A549 (cell line): ENCODE results near the gene CD209. TPM values are rescaled to one million over a fixed set of nuclear protein-coding genes. Genes with fewer than 3 reads are reported as not detected.

Source experiments
- ATAC-seq, 2 experiments: fragments of 200-7000 bp in 1 of 2; fragments of >200 bp in 1 of 2; cut with Nextera tagmentation in 1 of 2; cut with Tn5 transposase in 1 of 2; 3 replicates each; pipeline versions ENCODE4 v1.8.0 to v1.9.1; 2018 to 2020; ENCODE audit warnings: mild to moderate bottlenecking in 1 of 2, moderate library complexity in 1 of 2
- CTCF ChIA-PET: fragments of 300-600 bp; sonication (Branson Sonifier 250); formaldehyde crosslinking; extraction: SDS; loops from one replicate; lab custom pipeline; 2021; ENCODE audit warnings: antibody characterized with exemption, inconsistent platforms; lab: Yijun Ruan, JAX
- POLR2A ChIA-PET: fragments of 350-600 bp; formaldehyde crosslinking; extraction: SDS; loops from one replicate; lab custom pipeline; 2021; ENCODE audit warnings: antibody characterized with exemption, inconsistent platforms; lab: Yijun Ruan, JAX
- DNase-seq, 2 experiments: peaks; one replicate each; pipeline versions ENCODE4 v3.0.0 to v3.0.0-alpha.2; 2011 to 2016; ENCODE audit warnings: low read depth in 1 of 2, low spot score in 1 of 2
- FAIRE-seq: peaks from 2 replicates; lab custom pipeline; 2011; peaks lifted over from hg19 to GRCh38; lab: Jason Lieb, UNC
- H3K27ac ChIP-seq, 2 experiments: fragments of >200 bp; sonication (Bioruptor Twin); formaldehyde crosslinking; 3 replicates each; pipeline ENCODE4 v1.5.1; 2016 to 2017
- H3K4me1 ChIP-seq: fragments of >200 bp; sonication (Bioruptor Twin); formaldehyde crosslinking; 3 replicates; pipeline ENCODE4 v1.6.1; 2016
- H3K4me2 ChIP-seq: fragments of >200 bp; sonication (Bioruptor Twin); formaldehyde crosslinking; 3 replicates; pipeline ENCODE4 v1.6.1; 2016
- H3K4me3 ChIP-seq: fragments of >200 bp; sonication (Bioruptor Twin); formaldehyde crosslinking; 3 replicates; pipeline ENCODE4 v1.5.1; 2016
- H3K9me3 ChIP-seq: fragments of >200 bp; sonication (Bioruptor Twin); formaldehyde crosslinking; 3 replicates; pipeline ENCODE4 v1.6.1; 2016
- BHLHE40 ChIP-seq: IDR thresholded peaks from 2 replicates; pipeline ENCODE4 v1.6.1; 2012; ENCODE audit warnings: low read depth, low read length, inconsistent platforms
- CBX2 ChIP-seq: fragments of 200-600 bp; sonication (generic); IDR thresholded peaks from 2 replicates; pipeline ENCODE4 v1.6.1; 2016; ENCODE audit warnings: low read depth, mild to moderate bottlenecking, borderline replicate concordance
- EHF ChIP-seq: fragments of 250-450 bp; sonication (Bioruptor Pico); IDR thresholded peaks from 2 replicates; pipeline ENCODE4 v1.5.0; 2020; ENCODE audit warnings: mild to moderate bottlenecking
- FOXS1 ChIP-seq: fragments of 250-450 bp; sonication (Bioruptor Pico); IDR thresholded peaks from 2 replicates; pipeline ENCODE4 v1.5.0; 2020; ENCODE audit warnings: mild to moderate bottlenecking, moderate library complexity
- HEYL ChIP-seq: fragments of 250-450 bp; sonication (Bioruptor Pico); IDR thresholded peaks from 2 replicates; pipeline ENCODE4 v1.8.0; 2021; ENCODE audit warnings: mild to moderate bottlenecking, moderate library complexity
- HOXB13 ChIP-seq: fragments of 250-450 bp; sonication (Bioruptor Pico); IDR thresholded peaks from 2 replicates; pipeline ENCODE4 v1.5.0; 2020; ENCODE audit warnings: low read depth, mild to moderate bottlenecking, moderate library complexity
- JUN ChIP-seq, 2 experiments: fragments of >200 bp; sonication (Bioruptor Twin); formaldehyde crosslinking; IDR thresholded peaks; 2 replicates in 1 of 2; 3 replicates in 1 of 2; pipeline ENCODE4 v1.6.1; 2016 to 2017
- JUNB ChIP-seq: fragments of >200 bp; sonication (Bioruptor Twin); formaldehyde crosslinking; IDR thresholded peaks from 2 replicates; pipeline ENCODE4 v1.6.1; 2016
- KDM5A ChIP-seq: fragments of 200-600 bp; sonication (generic); IDR thresholded peaks from 2 replicates; pipeline ENCODE4 v1.6.1; 2016; ENCODE audit warnings: antibody characterized with exemption, mild to moderate bottlenecking
- MAZ ChIP-seq: fragments of 150-350 bp; IDR thresholded peaks from 2 replicates; pipeline ENCODE4 v1.6.1; 2014; ENCODE audit warnings: antibody characterized with exemption, low read depth, low read length, borderline replicate concordance
- NFE2L2 ChIP-seq: fragments of 150-350 bp; conservative IDR thresholded peaks from 2 replicates; pipeline ENCODE4 v1.6.1; 2014; ENCODE audit warnings: low read length
- NR3C1 ChIP-seq: fragments of >200 bp; sonication (Bioruptor Twin); formaldehyde crosslinking; IDR thresholded peaks from 3 replicates; pipeline ENCODE4 v1.6.1; 2017
- PHF8 ChIP-seq: fragments of 200-600 bp; sonication (generic); IDR thresholded peaks from 2 replicates; pipeline ENCODE4 v1.6.1; 2016; ENCODE audit warnings: low read depth, mild to moderate bottlenecking, antibody characterized with exemption, moderate library complexity, borderline replicate concordance
- RARB ChIP-seq: fragments of 250-450 bp; sonication (Bioruptor Pico); IDR thresholded peaks from 2 replicates; pipeline ENCODE4 v1.8.0; 2021; ENCODE audit warnings: mild to moderate bottlenecking, moderate library complexity
- RFX5 ChIP-seq: fragments of 450-650 bp; IDR thresholded peaks from 2 replicates; pipeline ENCODE4 v1.7.1; 2014; ENCODE audit warnings: antibody characterized with exemption, mild to moderate bottlenecking, moderate library complexity
- RNF2 ChIP-seq: fragments of 200-600 bp; sonication (generic); IDR thresholded peaks from 2 replicates; pipeline ENCODE4 v1.6.1; 2016; ENCODE audit warnings: low read depth, mild to moderate bottlenecking, antibody characterized with exemption, moderate library complexity, borderline replicate concordance
- SREBF2 ChIP-seq: fragments of 450-650 bp; IDR thresholded peaks from 2 replicates; pipeline ENCODE4 v1.6.1; 2014; ENCODE audit warnings: mild to moderate bottlenecking, moderate library complexity
- ZC3H11A ChIP-seq: fragments of 450-650 bp; IDR thresholded peaks from 2 replicates; pipeline ENCODE4 v1.6.1; 2014; ENCODE audit warnings: antibody characterized with exemption, mild to moderate bottlenecking
- WGBS: methylation state at CpG from one replicate; pipeline ENCODE4 v1.1.6; 2017; ENCODE audit errors: missing lambda C conversion rate; 5-methylcytosine and 5-hydroxymethylcytosine counted together
- polyA plus RNA-seq, 4 experiments: library from polyadenylated mRNA; depleted of rRNA in 3 of 4; stranded (reverse); fragments of >200 nt; fragmentation: RNase III in 1 of 4; extraction: RNeasy Plus Mini Kit Qiagen cat#74134 plus additional on column Dnase treatment in 1 of 4; gene quantifications; 2 replicates in 3 of 4; 3 replicates in 1 of 4; pipeline ENCODE4 v1.2.3, GENCODE V29; 2011 to 2017
- TF ChIP-seq, protein P1 (sequence below): IDR thresholded peaks from 2 replicates; pipeline ENCODE4 v1.6.1; 2012; ENCODE audit warnings: low read depth, borderline replicate concordance
- TF ChIP-seq, protein P2 (sequence below): fragments of 200-600 bp; sonication (generic); IDR thresholded peaks from 2 replicates; pipeline ENCODE4 v1.6.1; 2016; ENCODE audit warnings: antibody characterized with exemption, mild to moderate bottlenecking, moderate library complexity
- TF ChIP-seq, protein P3 (sequence below): fragments of 150-350 bp; IDR thresholded peaks from 2 replicates; pipeline ENCODE4 v1.6.1; 2014; ENCODE audit warnings: low read depth, mild to moderate bottlenecking, low read length
- TF ChIP-seq, protein P4 (sequence below): fragments of 250-450 bp; sonication (Bioruptor Pico); IDR thresholded peaks from 2 replicates; pipeline ENCODE4 v1.5.0; 2020; ENCODE audit warnings: low read depth, mild to moderate bottlenecking, moderate library complexity
- TF ChIP-seq, protein P5 (sequence below): fragments of 450-650 bp; IDR thresholded peaks from 2 replicates; pipeline ENCODE4 v1.6.1; 2014; ENCODE audit warnings: antibody characterized with exemption
- TF ChIP-seq, protein P6 (sequence below): fragments of 250-450 bp; sonication (Bioruptor Pico); IDR thresholded peaks from 2 replicates; pipeline ENCODE4 v1.5.0; 2021; ENCODE audit warnings: mild to moderate bottlenecking, moderate library complexity, borderline replicate concordance
- TF ChIP-seq, protein P7 (sequence below): fragments of >200 bp; sonication (Bioruptor Twin); formaldehyde crosslinking; IDR thresholded peaks from 3 replicates; pipeline ENCODE4 v1.6.1; 2016

The CD209 gene
- polyA plus RNA-seq, 2 of the 4 experiments (the other 2 are of a cell fraction): not detected

DNA sequence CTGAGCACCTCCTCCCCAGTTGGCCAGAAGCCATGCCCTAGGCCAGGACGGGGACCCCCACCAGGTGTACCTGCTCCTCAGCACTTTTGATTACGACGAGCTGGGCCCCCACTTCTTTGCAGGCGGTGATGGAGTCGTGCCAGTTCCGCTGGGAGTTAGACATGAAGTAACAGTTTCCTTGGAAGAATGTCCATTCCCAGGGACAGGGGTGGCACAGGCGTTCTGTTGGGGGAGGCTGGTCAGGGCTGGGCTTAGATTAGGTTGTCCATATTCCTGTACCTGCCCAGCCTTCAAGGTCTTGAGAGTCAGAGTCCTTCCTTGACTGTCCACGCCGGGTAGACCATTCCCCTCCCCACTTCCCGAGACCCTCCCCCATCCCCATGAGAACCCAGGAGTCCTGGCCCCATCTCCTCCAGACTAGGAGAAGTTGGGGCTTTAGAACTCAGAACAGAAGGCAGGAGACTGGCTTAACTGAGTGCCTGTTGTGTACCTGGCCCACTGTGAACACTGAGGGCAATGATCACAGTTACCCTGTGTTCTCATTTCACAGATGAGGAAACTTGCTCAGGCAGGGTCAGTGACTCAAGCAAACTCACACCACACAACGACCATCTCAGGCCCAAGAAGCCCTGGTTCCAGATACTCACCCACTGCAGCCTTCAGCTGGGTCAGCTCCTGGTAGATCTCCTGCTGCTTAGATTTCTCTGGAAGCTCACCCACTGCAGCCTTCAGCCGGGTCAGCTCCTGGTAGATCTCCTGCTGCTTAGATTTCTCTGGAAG, 2.3 kb downstream of the CD209 start:
- no peak for DNase-seq
- no peak for FAIRE-seq
- H3K27ac ChIP-seq: no peak overlapping the region
- no peak overlapping the region for H3K4me3 ChIP-seq
- ChIA-PET CTCF (interaction anchor here (0.8 kb wide), 1 partner anchor 64 kb away, joined by 3 read pairs; the partner anchor contains the start of gene TRAPPC5), POLR2A (no interaction called here)
- 7% methylated on average over 3 of the region's 12 CpGs for WGBS
- no peak for ATAC-seq
- no peaks in the 10 kb centered on the region for H3K9me3 ChIP-seq
- no peak overlapping the region for H3K4me2 ChIP-seq
- no peaks in the 10 kb centered on the region for H3K4me1 ChIP-seq
- TF ChIP-seq, protein P1, sequence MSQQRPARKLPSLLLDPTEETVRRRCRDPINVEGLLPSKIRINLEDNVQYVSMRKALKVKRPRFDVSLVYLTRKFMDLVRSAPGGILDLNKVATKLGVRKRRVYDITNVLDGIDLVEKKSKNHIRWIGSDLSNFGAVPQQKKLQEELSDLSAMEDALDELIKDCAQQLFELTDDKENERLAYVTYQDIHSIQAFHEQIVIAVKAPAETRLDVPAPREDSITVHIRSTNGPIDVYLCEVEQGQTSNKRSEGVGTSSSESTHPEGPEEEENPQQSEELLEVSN: no peak
- no peak for TF ChIP-seq HEYL (CRISPR knock-in tag)
- TF ChIP-seq NR3C1: no peak
- TF ChIP-seq FOXS1 (CRISPR knock-in tag): no peak
- no peak for TF ChIP-seq RNF2
- no peak for TF ChIP-seq JUN (IDR thresholded peaks at IDR 0.05)
- TF ChIP-seq, protein P2, sequence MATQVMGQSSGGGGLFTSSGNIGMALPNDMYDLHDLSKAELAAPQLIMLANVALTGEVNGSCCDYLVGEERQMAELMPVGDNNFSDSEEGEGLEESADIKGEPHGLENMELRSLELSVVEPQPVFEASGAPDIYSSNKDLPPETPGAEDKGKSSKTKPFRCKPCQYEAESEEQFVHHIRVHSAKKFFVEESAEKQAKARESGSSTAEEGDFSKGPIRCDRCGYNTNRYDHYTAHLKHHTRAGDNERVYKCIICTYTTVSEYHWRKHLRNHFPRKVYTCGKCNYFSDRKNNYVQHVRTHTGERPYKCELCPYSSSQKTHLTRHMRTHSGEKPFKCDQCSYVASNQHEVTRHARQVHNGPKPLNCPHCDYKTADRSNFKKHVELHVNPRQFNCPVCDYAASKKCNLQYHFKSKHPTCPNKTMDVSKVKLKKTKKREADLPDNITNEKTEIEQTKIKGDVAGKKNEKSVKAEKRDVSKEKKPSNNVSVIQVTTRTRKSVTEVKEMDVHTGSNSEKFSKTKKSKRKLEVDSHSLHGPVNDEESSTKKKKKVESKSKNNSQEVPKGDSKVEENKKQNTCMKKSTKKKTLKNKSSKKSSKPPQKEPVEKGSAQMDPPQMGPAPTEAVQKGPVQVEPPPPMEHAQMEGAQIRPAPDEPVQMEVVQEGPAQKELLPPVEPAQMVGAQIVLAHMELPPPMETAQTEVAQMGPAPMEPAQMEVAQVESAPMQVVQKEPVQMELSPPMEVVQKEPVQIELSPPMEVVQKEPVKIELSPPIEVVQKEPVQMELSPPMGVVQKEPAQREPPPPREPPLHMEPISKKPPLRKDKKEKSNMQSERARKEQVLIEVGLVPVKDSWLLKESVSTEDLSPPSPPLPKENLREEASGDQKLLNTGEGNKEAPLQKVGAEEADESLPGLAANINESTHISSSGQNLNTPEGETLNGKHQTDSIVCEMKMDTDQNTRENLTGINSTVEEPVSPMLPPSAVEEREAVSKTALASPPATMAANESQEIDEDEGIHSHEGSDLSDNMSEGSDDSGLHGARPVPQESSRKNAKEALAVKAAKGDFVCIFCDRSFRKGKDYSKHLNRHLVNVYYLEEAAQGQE: no peak
- TF ChIP-seq, protein P3, sequence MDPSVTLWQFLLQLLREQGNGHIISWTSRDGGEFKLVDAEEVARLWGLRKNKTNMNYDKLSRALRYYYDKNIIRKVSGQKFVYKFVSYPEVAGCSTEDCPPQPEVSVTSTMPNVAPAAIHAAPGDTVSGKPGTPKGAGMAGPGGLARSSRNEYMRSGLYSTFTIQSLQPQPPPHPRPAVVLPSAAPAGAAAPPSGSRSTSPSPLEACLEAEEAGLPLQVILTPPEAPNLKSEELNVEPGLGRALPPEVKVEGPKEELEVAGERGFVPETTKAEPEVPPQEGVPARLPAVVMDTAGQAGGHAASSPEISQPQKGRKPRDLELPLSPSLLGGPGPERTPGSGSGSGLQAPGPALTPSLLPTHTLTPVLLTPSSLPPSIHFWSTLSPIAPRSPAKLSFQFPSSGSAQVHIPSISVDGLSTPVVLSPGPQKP: no peak
- TF ChIP-seq RFX5: no peak
- no peak for TF ChIP-seq ZC3H11A
- TF ChIP-seq, protein P4, sequence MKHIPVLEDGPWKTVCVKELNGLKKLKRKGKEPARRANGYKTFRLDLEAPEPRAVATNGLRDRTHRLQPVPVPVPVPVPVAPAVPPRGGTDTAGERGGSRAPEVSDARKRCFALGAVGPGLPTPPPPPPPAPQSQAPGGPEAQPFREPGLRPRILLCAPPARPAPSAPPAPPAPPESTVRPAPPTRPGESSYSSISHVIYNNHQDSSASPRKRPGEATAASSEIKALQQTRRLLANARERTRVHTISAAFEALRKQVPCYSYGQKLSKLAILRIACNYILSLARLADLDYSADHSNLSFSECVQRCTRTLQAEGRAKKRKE (CRISPR knock-in tag): no peak
- TF ChIP-seq JUNB: no peak

DNA sequence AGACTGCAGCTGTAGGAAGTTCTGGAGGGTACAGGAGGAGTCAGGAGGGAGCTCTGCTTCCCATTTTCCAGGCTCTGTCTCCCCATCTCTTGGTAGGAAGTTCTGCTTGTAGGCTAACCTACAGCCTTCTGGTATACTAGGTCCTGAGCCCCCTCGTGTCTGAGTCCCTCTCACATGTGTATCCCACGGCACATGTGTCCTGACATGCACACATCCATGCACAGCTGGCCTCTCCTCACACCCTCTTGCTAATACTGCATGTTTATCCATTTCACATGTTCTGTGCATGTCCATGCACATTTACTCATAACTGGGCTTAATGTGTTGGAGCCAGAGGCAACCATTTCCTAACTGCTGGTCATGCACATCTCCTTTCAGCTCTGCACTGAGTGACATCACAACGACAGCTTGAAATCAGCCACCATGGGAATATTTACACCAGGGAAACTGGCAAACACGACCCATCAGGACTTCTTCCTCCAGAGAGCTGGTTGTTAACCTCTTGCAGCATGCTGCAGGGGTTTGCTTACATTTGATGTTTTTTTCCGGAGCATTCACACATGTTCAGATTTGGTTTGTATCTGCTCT, 3.0 kb downstream of the CD209 start:
- CTCF ChIA-PET: interaction anchor here (0.6 to 0.8 kb wide), 2 partner anchors 13 to 63 kb away, joined by 3 read pairs; partner anchors contain the start of gene TRAPPC5

More for the DNA sequence above, 3.0 kb downstream of the CD209 start:
- no peak for FAIRE-seq
- Histone ChIP-seq H3K4me2 (no peak overlapping the region), H3K4me1 (no peaks in the 10 kb centered on the region), H3K27ac (no peak overlapping the region), H3K4me3 (no peak overlapping the region), H3K9me3 (no peaks in the 10 kb centered on the region)
- no peak for ATAC-seq
- POLR2A ChIA-PET: no interaction called here
- WGBS: 20% methylated on average over 5 of the region's 5 CpGs
- TF ChIP-seq SREBF2: no peak
- TF ChIP-seq MAZ: no peak
- TF ChIP-seq NFE2L2: no peak
- no peak for TF ChIP-seq BHLHE40
- TF ChIP-seq ZC3H11A: no peak
- no peak for TF ChIP-seq KDM5A
- TF ChIP-seq RARB (CRISPR knock-in tag): no peak
- no peak for TF ChIP-seq EHF (CRISPR knock-in tag)
- no peak for TF ChIP-seq CBX2
- TF ChIP-seq, protein P5, sequence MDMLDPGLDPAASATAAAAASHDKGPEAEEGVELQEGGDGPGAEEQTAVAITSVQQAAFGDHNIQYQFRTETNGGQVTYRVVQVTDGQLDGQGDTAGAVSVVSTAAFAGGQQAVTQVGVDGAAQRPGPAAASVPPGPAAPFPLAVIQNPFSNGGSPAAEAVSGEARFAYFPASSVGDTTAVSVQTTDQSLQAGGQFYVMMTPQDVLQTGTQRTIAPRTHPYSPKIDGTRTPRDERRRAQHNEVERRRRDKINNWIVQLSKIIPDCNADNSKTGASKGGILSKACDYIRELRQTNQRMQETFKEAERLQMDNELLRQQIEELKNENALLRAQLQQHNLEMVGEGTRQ: no peak
- no peak for TF ChIP-seq PHF8
- TF ChIP-seq HOXB13 (CRISPR knock-in tag): no peak
- TF ChIP-seq, protein P6, sequence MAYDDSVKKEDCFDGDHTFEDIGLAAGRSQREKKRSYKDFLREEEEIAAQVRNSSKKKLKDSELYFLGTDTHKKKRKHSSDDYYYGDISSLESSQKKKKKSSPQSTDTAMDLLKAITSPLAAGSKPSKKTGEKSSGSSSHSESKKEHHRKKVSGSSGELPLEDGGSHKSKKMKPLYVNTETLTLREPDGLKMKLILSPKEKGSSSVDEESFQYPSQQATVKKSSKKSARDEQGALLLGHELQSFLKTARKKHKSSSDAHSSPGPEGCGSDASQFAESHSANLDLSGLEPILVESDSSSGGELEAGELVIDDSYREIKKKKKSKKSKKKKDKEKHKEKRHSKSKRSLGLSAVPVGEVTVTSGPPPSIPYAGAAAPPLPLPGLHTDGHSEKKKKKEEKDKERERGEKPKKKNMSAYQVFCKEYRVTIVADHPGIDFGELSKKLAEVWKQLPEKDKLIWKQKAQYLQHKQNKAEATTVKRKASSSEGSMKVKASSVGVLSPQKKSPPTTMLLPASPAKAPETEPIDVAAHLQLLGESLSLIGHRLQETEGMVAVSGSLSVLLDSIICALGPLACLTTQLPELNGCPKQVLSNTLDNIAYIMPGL: no peak
- TF ChIP-seq, protein P7, sequence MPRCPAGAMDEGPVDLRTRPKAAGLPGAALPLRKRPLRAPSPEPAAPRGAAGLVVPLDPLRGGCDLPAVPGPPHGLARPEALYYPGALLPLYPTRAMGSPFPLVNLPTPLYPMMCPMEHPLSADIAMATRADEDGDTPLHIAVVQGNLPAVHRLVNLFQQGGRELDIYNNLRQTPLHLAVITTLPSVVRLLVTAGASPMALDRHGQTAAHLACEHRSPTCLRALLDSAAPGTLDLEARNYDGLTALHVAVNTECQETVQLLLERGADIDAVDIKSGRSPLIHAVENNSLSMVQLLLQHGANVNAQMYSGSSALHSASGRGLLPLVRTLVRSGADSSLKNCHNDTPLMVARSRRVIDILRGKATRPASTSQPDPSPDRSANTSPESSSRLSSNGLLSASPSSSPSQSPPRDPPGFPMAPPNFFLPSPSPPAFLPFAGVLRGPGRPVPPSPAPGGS: no peak
- DNase-seq: no peak
